H1 (cell line): ENCODE data around the gene C2orf81.

ENCODE experiments used
- GABPA ChIP-seq: IDR thresholded peaks from 2 replicates; pipeline ENCODE4 v1.6.1; 2011; ENCODE audit warnings: mild to moderate bottlenecking, low read length, moderate library complexity, borderline replicate concordance; ENCODE audit not compliant: insufficient read depth
- POLR2AphosphoS5 ChIP-seq: IDR thresholded peaks from 2 replicates; pipeline ENCODE4 v1.6.1; 2011; ENCODE audit warnings: low read depth, low read length
- TF ChIP-seq, protein P1 (sequence below): IDR thresholded peaks from 2 replicates; pipeline ENCODE4 v1.6.1; 2012; ENCODE audit warnings: inconsistent platforms
- TF ChIP-seq, protein P2 (sequence below): IDR thresholded peaks from 2 replicates; pipeline ENCODE4 v1.6.1; 2011; ENCODE audit warnings: low read depth, mild to moderate bottlenecking, low read length; ENCODE audit not compliant: insufficient read depth

DNA sequence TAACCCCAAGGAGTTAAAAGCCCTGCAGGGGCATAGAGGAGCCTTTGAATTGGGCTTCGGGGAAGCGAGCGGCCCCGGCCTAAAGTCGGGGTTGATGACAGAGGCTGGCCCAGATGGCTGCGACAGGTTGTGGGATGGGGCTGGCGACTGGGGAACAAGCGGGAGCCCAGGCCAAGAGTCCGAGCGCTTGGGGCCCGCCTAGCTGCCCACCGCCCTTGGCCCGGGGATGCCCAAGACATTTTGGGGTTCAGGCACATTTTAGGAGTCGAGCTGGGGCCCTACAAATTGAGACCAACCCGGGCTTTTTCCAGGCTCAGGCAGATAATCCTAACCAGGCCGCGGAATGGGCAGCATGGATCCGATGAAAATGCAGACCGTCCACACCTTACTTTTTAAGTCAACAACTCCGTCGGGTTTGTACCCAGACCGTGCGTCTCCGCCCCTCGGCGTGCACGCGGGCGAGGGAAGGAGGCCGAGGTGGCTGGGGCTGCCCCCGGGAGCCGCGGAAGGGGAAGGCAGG, 19.8 kb upstream of the C2orf81 start:
- TF ChIP-seq POLR2AphosphoS5 (no peak; the same call in 1 of the 2 replicates), GABPA (no peak)
- TF ChIP-seq, protein P1, sequence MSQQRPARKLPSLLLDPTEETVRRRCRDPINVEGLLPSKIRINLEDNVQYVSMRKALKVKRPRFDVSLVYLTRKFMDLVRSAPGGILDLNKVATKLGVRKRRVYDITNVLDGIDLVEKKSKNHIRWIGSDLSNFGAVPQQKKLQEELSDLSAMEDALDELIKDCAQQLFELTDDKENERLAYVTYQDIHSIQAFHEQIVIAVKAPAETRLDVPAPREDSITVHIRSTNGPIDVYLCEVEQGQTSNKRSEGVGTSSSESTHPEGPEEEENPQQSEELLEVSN, result peak; percentile 8; the same call in 1 of the 2 replicates
- TF ChIP-seq, protein P2, sequence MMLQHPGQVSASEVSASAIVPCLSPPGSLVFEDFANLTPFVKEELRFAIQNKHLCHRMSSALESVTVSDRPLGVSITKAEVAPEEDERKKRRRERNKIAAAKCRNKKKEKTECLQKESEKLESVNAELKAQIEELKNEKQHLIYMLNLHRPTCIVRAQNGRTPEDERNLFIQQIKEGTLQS, result no peak
